ENCODE data around the gene TBC1D22A.

DNA sequence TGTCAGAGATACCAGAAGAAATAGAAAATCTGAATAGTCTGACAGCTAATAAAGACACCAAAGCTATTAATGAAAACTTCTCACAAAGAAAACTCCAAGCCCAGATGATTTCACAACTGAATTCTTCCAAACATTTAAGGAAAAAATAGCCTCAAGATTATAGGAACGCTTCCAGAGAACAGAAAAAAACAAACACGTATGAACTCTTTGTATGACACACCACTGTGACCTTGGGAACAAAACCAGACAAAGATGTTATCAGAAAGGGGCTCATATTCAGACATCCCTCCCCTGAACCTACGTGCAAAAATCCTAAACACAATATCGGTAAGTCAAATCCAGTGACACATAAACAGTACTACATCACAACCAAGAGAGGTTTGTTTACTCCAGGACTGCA lies 47.9 kb upstream of the TBC1D22A start:
- TF ChIP-seq RAD21 (IDR thresholded peaks at IDR 0.05; ENCODE audit: low read length) = no peak
- TF ChIP-seq, protein P1, sequence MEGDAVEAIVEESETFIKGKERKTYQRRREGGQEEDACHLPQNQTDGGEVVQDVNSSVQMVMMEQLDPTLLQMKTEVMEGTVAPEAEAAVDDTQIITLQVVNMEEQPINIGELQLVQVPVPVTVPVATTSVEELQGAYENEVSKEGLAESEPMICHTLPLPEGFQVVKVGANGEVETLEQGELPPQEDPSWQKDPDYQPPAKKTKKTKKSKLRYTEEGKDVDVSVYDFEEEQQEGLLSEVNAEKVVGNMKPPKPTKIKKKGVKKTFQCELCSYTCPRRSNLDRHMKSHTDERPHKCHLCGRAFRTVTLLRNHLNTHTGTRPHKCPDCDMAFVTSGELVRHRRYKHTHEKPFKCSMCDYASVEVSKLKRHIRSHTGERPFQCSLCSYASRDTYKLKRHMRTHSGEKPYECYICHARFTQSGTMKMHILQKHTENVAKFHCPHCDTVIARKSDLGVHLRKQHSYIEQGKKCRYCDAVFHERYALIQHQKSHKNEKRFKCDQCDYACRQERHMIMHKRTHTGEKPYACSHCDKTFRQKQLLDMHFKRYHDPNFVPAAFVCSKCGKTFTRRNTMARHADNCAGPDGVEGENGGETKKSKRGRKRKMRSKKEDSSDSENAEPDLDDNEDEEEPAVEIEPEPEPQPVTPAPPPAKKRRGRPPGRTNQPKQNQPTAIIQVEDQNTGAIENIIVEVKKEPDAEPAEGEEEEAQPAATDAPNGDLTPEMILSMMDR (IDR thresholded peaks at IDR 0.05) = no peak
